Peyer's patch (tissue), 4 donors: ENCODE results near the gene ARHGAP21. TPM values are rescaled to one million over a fixed set of nuclear protein-coding genes. Genes with fewer than 3 reads are reported as not detected.
A peak's percentile ranks its signal among the peaks of the same experiment; 100 is the strongest.

Experiments used
- DNase-seq, 3 donors: peaks; one replicate each; pipeline ENCODE4 v3.0.0-alpha.2; 2017 to 2019
- H3K27ac ChIP-seq, 4 donors: fragments of 200-600 bp; sonication (generic); one replicate each; pipeline ENCODE4 v1.5.1; 2016 to 2019
- H3K27me3 ChIP-seq, 2 donors: fragments of 200-600 bp; sonication (generic); one replicate each; pipeline ENCODE4 v1.5.1; 2019
- H3K36me3 ChIP-seq, 3 donors: fragments of 200-600 bp; sonication (generic); one replicate each; pipeline ENCODE4 v1.5.1; 2016 to 2019
- H3K4me1 ChIP-seq, 4 donors: fragments of 200-600 bp; sonication (generic); one replicate each; pipeline ENCODE4 v1.5.1; 2016 to 2019
- H3K4me3 ChIP-seq, 4 donors: fragments of 200-600 bp; sonication (generic); 1 replicate in 3 of 4; 2 replicates in 1 of 4; pipeline ENCODE4 v1.5.1; 2016 to 2019; ENCODE audit warnings: mild to moderate bottlenecking in 1 of 4
- H3K9me3 ChIP-seq, 4 donors: fragments of 200-600 bp; sonication (generic); one replicate each; pipeline ENCODE4 v1.5.1; 2016 to 2019; ENCODE audit warnings: mild to moderate bottlenecking in 1 of 4
- CTCF ChIP-seq, 6 experiments: fragments of 450-650 bp in 4 of 6; fragments of 200-600 bp in 2 of 6; sonication (generic) in 1 of 6; IDR thresholded peaks; one replicate each; pipeline ENCODE4 v1.5.1; 2017 to 2019; ENCODE audit warnings: antibody characterized with exemption in 6 of 6, mild to moderate bottlenecking in 3 of 6, moderate library complexity in 1 of 6
- POLR2A ChIP-seq, 2 donors: fragments of 450-650 bp; IDR thresholded peaks; one replicate each; pipeline ENCODE4 v1.5.1; 2017; ENCODE audit warnings: antibody characterized with exemption in 2 of 2, mild to moderate bottlenecking in 2 of 2, moderate library complexity in 2 of 2
- total RNA-seq, 4 donors: library from RNA; depleted of rRNA; stranded (reverse); fragments of >200 nt; gene quantifications; one replicate each; pipeline ENCODE4 v1.1.0, GENCODE V29; 2016

The ARHGAP21 gene
- total RNA-seq, 4 donors from 2014 or later, result 64.8 to 91.6 (median 69.8) TPM

DNA sequence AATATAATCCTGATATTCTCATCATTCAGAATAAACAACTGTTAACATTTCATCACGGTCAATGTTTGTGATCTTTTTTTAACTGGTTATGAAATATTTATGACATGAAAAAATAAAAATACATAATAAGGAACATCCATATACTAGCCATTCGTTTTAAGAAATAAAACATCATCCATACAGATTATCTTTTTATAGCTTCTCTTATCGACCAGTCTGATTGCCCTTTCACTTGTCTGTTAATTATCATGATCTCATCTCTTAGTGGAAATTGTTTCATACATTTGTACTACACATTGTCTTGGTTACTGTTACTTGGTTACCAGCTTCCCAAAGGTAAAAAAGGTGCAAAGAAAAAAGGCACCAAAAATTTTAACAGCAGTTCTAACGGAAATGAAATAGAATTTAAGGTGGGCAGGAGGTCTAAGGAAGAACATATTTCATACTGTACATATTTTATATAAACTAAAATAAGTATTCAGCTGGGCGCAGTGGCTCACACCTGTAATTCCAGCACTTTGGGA is 8.4 kb downstream of the ARHGAP21 start:
- TF ChIP-seq POLR2A (IDR thresholded peaks at IDR 0.05) (no peak), CTCF (IDR thresholded peaks at IDR 0.05) (no peak)
- H3K4me1 ChIP-seq, result peaks cover 0 to 43% (median 2%) of the 10 kb centered on the region in 4 donors
- H3K36me3 ChIP-seq, result no peaks in the 10 kb centered on the region
- DNase-seq, result no peak
- peak overlapping the region in 2 of 4 donors; percentile 45 to 49 for H3K27ac ChIP-seq
- no peaks in the 10 kb centered on the region for H3K27me3 ChIP-seq
- no peaks in the 10 kb centered on the region for H3K9me3 ChIP-seq
- H3K4me3 ChIP-seq, result no peak overlapping the region

DNA sequence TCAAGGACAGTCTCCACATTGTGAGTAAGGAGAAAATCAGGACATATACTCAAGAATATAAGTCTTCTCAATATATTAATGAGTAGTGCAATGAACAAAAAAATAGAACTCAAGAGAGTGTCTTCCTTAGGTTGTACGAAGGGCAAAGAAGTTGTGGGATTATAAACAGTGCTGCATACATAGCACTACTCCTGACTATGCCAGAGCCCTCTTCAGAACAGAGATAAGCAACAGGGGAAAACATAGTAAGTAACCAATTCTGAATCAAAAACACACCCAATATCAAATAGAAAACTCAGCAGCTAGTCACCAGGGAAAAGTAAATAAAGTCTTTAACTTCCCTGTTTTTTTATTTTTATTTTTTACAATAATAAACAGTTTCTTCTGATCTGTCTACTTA is 10.6 kb downstream of the ARHGAP21 start:
- no peak for DNase-seq
- H3K27me3 ChIP-seq, result no peaks in the 10 kb centered on the region
- TF ChIP-seq POLR2A (IDR thresholded peaks at IDR 0.05) (no peak), CTCF (IDR thresholded peaks at IDR 0.05) (no peak)
- H3K27ac ChIP-seq, result no peak overlapping the region
- no peak overlapping the region for H3K4me3 ChIP-seq
- H3K4me1 ChIP-seq, result peaks cover 0 to 23% (median 2%) of the 10 kb centered on the region in 4 donors
- no peaks in the 10 kb centered on the region for H3K36me3 ChIP-seq
- H3K9me3 ChIP-seq, result no peaks in the 10 kb centered on the region

DNA sequence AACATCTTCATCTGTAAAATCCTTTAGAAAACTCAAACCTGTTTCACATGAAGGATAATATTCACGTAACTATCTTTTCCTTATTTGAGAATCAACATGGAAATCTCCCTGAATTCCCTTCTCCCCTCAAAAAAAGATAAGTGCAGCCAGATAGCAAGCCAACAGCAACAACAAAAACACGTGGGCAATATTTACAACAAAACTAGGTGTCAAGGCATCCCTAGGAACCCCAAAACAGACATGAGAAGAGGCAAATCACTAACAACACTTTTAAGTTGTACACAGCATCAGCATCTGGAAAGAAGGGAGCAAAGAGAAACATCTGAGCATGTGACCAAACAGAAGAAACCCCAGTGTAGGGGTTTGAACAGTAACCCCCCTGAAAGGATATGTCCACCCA is 12.2 kb downstream of the ARHGAP21 start:
- Histone ChIP-seq H3K27ac (no peak overlapping the region), H3K4me1 (peaks cover 0 to 27% (median 1%) of the 10 kb centered on the region in 4 donors), H3K4me3 (no peak overlapping the region), H3K27me3 (no peaks in the 10 kb centered on the region), H3K36me3 (no peaks in the 10 kb centered on the region), H3K9me3 (no peaks in the 10 kb centered on the region)
- no peak for DNase-seq
- no peak for TF ChIP-seq POLR2A (IDR thresholded peaks at IDR 0.05)

DNA sequence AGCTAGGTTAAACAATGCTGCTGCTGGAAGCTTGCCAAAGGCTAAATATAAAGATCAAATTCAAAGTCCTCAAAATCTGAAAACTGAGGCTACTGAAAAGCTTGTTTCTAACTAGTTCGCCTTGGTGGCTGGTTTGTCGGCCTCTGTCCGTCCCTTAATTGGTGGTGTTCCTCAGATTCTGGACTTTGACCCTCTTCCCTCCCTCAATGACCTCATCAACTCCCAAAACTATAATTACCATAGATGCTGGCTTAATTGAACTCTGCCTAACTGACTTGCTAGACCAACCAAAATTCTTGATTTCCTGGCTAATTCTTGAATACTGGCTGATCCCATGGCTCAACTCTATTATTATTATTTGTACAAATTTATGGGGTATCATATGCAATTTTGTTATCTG is 15.6 kb downstream of the ARHGAP21 start:
- Histone ChIP-seq H3K27ac (no peak overlapping the region), H3K4me1 (peaks cover 0 to 20% (median 2%) of the 10 kb centered on the region in 4 donors), H3K9me3 (no peaks in the 10 kb centered on the region), H3K36me3 (no peaks in the 10 kb centered on the region), H3K4me3 (no peak overlapping the region), H3K27me3 (no peaks in the 10 kb centered on the region)
- no peak for DNase-seq
- TF ChIP-seq CTCF (IDR thresholded peaks at IDR 0.05) (no peak), POLR2A (IDR thresholded peaks at IDR 0.05) (no peak)

DNA sequence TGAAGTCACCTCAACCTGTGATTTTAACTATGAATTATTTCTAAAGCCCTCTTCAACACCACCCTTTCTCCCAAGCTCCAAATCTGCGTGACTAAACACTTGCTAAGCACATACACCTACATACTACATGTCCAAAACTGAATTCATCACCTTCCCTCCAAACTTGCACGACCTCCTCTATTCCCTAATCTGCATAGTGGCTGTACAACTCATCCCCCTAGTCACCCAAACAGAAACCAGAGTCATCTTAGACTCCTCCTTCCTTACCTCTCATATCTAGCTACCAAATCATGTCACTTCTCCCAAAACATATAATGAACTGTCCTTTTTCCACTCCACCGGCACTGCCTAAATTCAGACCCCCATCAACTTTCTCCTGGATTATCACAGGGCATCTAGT is 16.2 kb downstream of the ARHGAP21 start:
- no peak for TF ChIP-seq CTCF (IDR thresholded peaks at IDR 0.05)
- no peak for TF ChIP-seq POLR2A (IDR thresholded peaks at IDR 0.05)
- peaks cover 0 to 20% (median 2%) of the 10 kb centered on the region in 4 donors for H3K4me1 ChIP-seq
- no peak overlapping the region for H3K27ac ChIP-seq
- DNase-seq, result no peak
- H3K9me3 ChIP-seq, result no peaks in the 10 kb centered on the region
- no peaks in the 10 kb centered on the region for H3K27me3 ChIP-seq
- H3K36me3 ChIP-seq, result no peaks in the 10 kb centered on the region
- H3K4me3 ChIP-seq, result no peak overlapping the region

- H3K4me3 ChIP-seq, result no peak overlapping the region
- no peaks in the 10 kb centered on the region for H3K27me3 ChIP-seq
- H3K36me3 ChIP-seq, result no peaks in the 10 kb centered on the region
- H3K4me1 ChIP-seq, result peaks cover 0 to 20% (median 2%) of the 10 kb centered on the region in 4 donors
- TF ChIP-seq CTCF (IDR thresholded peaks at IDR 0.05), result no peak
- TF ChIP-seq POLR2A (IDR thresholded peaks at IDR 0.05), result no peak
- no peaks in the 10 kb centered on the region for H3K9me3 ChIP-seq
- no peak overlapping the region for H3K27ac ChIP-seq
- DNase-seq, result no peak
Measured at GRCh38 chr10:24706479-24707118, 17.1 kb downstream of the ARHGAP21 start.
